B cell (primary cell): ENCODE results near the gene PRKAR1A. TPM values are rescaled to one million over a fixed set of nuclear protein-coding genes. Genes with fewer than 3 reads are reported as not detected.

Experiments
- ATAC-seq: fragments of 200-7000 bp; cut with Tn5 transposase; one replicate; pipeline ENCODE4 v1.10.0; 2021; ENCODE audit warnings: low read depth, mild to moderate bottlenecking, moderate number of reproducible peaks, moderate library complexity
- CTCF ChIA-PET: fragments of 350-600 bp; sonication (Branson Sonifier 250); formaldehyde crosslinking; loops from one replicate; lab custom pipeline; 2021; ENCODE audit warnings: antibody characterized with exemption, inconsistent platforms; lab: Charles Lee
- POLR2A ChIA-PET: fragments of 350-600 bp; sonication (Branson Sonifier 250); formaldehyde crosslinking; loops from one replicate; lab custom pipeline; 2021; ENCODE audit warnings: antibody characterized with exemption; lab: Charles Lee
- DNase-seq: peaks from one replicate; pipeline ENCODE4 v3.0.0; 2013
- H2AFZ ChIP-seq: 2 replicates; pipeline ENCODE4 v1.6.1; 2012; ENCODE audit warnings: mild to moderate bottlenecking, low read depth, low read length; ENCODE audit not compliant: insufficient read depth, poor library complexity, severe bottlenecking
- H3K27ac ChIP-seq, 2 donors: 1 replicate in 1 of 2; 2 replicates in 1 of 2; pipeline ENCODE4 v1.5.1; 2012 to 2013; ENCODE audit warnings: low read length in 2 of 2, mild to moderate bottlenecking in 2 of 2, moderate library complexity in 1 of 2
- H3K27me3 ChIP-seq, 4 experiments: fragments of 200-600 bp in 1 of 4; sonication (generic) in 1 of 4; replicated peaks in 1 of 4; 1 replicate in 2 of 4; 2 replicates in 2 of 4; pipeline versions ENCODE4 v1.6.1 to v1.7.0; 2013 to 2016; ENCODE audit warnings: low read length in 3 of 4, mild to moderate bottlenecking in 2 of 4, mixed read lengths in 1 of 4, moderate library complexity in 1 of 4; ENCODE audit not compliant: insufficient read depth in 4 of 4, control insufficient read depth in 3 of 4; ENCODE audit errors: control extremely low read depth in 1 of 4
- H3K36me3 ChIP-seq, 2 experiments: replicated peaks in 1 of 2; 1 replicate in 1 of 2; 2 replicates in 1 of 2; pipeline versions ENCODE4 v1.6.1 to v1.7.1; 2013; ENCODE audit warnings: low read length in 1 of 2; ENCODE audit not compliant: insufficient read depth in 2 of 2, control insufficient read depth in 1 of 2; ENCODE audit errors: control extremely low read depth in 1 of 2, extremely low read depth in 1 of 2
- H3K4me1 ChIP-seq, 2 donors: fragments of 200-600 bp in 1 of 2; sonication (generic) in 1 of 2; 1 replicate in 1 of 2; 2 replicates in 1 of 2; pipeline versions ENCODE4 v1.5.1 to v1.6.1; 2013 to 2017; ENCODE audit warnings: low read length in 2 of 2; ENCODE audit not compliant: control insufficient read depth in 2 of 2, insufficient read depth in 2 of 2
- H3K4me2 ChIP-seq: replicated peaks from 2 replicates; pipeline ENCODE3; 2012; ENCODE audit warnings: mild to moderate bottlenecking, low read depth, low read length; ENCODE audit not compliant: poor library complexity, severe bottlenecking
- H3K4me3 ChIP-seq, 5 experiments: fragments of 200-600 bp in 1 of 5; sonication (generic) in 1 of 5; 1 replicate in 3 of 5; 2 replicates in 2 of 5; pipeline versions ENCODE4 v1.5.1 to v1.7.0; 2011 to 2016; ENCODE audit warnings: low read length in 4 of 5, mild to moderate bottlenecking in 4 of 5, low read depth in 2 of 5, control low read depth in 1 of 5, moderate library complexity in 1 of 5; ENCODE audit not compliant: insufficient read depth in 1 of 5; ENCODE audit errors: control extremely low read depth in 1 of 5, extremely low read depth in 1 of 5
- H3K79me2 ChIP-seq: fragments of 200-600 bp; sonication (generic); one replicate; pipeline ENCODE4 v1.6.0; 2016; ENCODE audit warnings: low read length; ENCODE audit not compliant: control insufficient read depth, insufficient read depth
- H3K9ac ChIP-seq: fragments of 200-600 bp; sonication (generic); 2 replicates; pipeline ENCODE4 v1.6.1; 2017; ENCODE audit warnings: mild to moderate bottlenecking, low read length, moderate library complexity
- H3K9me3 ChIP-seq, 3 donors: one replicate each; pipeline versions ENCODE4 v1.6.1 to v1.7.1; 2013; ENCODE audit warnings: low read length in 2 of 3; ENCODE audit not compliant: control insufficient read depth in 2 of 3, insufficient read depth in 1 of 3; ENCODE audit errors: control extremely low read depth in 1 of 3
- H4K20me1 ChIP-seq: 2 replicates; pipeline ENCODE4 v1.6.0; 2012; ENCODE audit warnings: mild to moderate bottlenecking, low read length; ENCODE audit not compliant: insufficient read depth, control insufficient read depth, poor library complexity, severe bottlenecking
- H3K27ac Mint-ChIP-seq: one replicate; pipeline ENCODE4 v1.8.0; 2021; ENCODE audit warnings: mixed read lengths
- H3K27me3 Mint-ChIP-seq: one replicate; pipeline ENCODE4 v1.8.0; 2021; ENCODE audit warnings: mixed read lengths
- H3K4me1 Mint-ChIP-seq: one replicate; pipeline ENCODE4 v1.8.0; 2021; ENCODE audit warnings: mixed read lengths
- H3K4me3 Mint-ChIP-seq: one replicate; pipeline ENCODE4 v1.8.0; 2021; ENCODE audit warnings: mixed read lengths
- H3K9me3 Mint-ChIP-seq: one replicate; pipeline ENCODE4 v1.8.0; 2022; ENCODE audit warnings: mixed read lengths; ENCODE audit not compliant: insufficient read depth
- EZH2 ChIP-seq: IDR thresholded peaks from 2 replicates; pipeline ENCODE4 v1.6.1; 2012; ENCODE audit warnings: borderline replicate concordance, low read depth, mild to moderate bottlenecking, moderate library complexity, low read length; ENCODE audit not compliant: insufficient read depth, poor library complexity, severe bottlenecking
- WGBS: methylation state at CpG from one replicate; pipeline ENCODE4 v1.1.5; 2013; ENCODE audit warnings: missing lambda C conversion rate; ENCODE audit not compliant: insufficient coverage; 5-methylcytosine and 5-hydroxymethylcytosine counted together
- intact Hi-C: fragments of 100-400 bp; cut with micrococcal nuclease; formaldehyde crosslinking; loops from one replicate; pipeline ENCODE4 v1.10.0; 2022
- polyA plus RNA-seq: library from polyadenylated mRNA; depleted of rRNA; stranded (reverse); fragments of >200 nt; gene quantifications from 2 replicates; pipeline ENCODE4 v1.2.3, GENCODE V29; 2012
- total RNA-seq, 2 donors: library from RNA; stranded (reverse); fragments of 120-200 nt in 1 of 2; gene quantifications; 1 replicate in 1 of 2; 2 replicates in 1 of 2; pipeline versions ENCODE4 v1.2.3 to v1.2.4, GENCODE V29; 2013 to 2022
- TF ChIP-seq, protein P1 (sequence below): fragments of 200-600 bp; IDR thresholded peaks from one replicate; pipeline ENCODE4 v1.8.0; 2022; ENCODE audit warnings: antibody characterized with exemption, mild to moderate bottlenecking

The PRKAR1A gene
- total and polyA plus RNA-seq, 2 donors (not counting 1 experiment from before 2014, with no cell fraction given), result 63.1 to 296 TPM

GRCh38 chr17:68592682-68593641 is 80.7 kb downstream of the PRKAR1A start:
- intact Hi-C loops, result no loop called here
- H3K4me2 ChIP-seq, result no peak overlapping the region
- no peaks in the 10 kb centered on the region for H3K79me2 ChIP-seq
- H3K27ac ChIP-seq, result no peak overlapping the region
- no peak overlapping the region for H2AFZ ChIP-seq
- 85% methylated on average over 2 of the region's 3 CpGs for WGBS
- H3K27me3 Mint-ChIP-seq, result peaks cover 49% of the 10 kb centered on the region
- H3K4me3 Mint-ChIP-seq, result no peak overlapping the region
- H3K4me1 ChIP-seq, result no peaks in the 10 kb centered on the region
- peaks cover 0 to 4% (median 0%) of the 10 kb centered on the region in 3 donors for H3K9me3 ChIP-seq
- DNase-seq (no peak), ATAC-seq (no peak)
- H3K27me3 ChIP-seq, result peaks cover 0 to 15% (median 4%) of the 10 kb centered on the region in 4 experiments
- H3K27ac Mint-ChIP-seq, result no peak overlapping the region
- no peak overlapping the region for H3K9ac ChIP-seq
- CTCF ChIA-PET, result no interaction called here
- POLR2A ChIA-PET, result no interaction called here
- H3K4me3 ChIP-seq, result no peak overlapping the region
- no peaks in the 10 kb centered on the region for H3K36me3 ChIP-seq
- TF ChIP-seq EZH2, result no peak
- TF ChIP-seq, protein P1, sequence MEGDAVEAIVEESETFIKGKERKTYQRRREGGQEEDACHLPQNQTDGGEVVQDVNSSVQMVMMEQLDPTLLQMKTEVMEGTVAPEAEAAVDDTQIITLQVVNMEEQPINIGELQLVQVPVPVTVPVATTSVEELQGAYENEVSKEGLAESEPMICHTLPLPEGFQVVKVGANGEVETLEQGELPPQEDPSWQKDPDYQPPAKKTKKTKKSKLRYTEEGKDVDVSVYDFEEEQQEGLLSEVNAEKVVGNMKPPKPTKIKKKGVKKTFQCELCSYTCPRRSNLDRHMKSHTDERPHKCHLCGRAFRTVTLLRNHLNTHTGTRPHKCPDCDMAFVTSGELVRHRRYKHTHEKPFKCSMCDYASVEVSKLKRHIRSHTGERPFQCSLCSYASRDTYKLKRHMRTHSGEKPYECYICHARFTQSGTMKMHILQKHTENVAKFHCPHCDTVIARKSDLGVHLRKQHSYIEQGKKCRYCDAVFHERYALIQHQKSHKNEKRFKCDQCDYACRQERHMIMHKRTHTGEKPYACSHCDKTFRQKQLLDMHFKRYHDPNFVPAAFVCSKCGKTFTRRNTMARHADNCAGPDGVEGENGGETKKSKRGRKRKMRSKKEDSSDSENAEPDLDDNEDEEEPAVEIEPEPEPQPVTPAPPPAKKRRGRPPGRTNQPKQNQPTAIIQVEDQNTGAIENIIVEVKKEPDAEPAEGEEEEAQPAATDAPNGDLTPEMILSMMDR, result no peak
- no peaks in the 10 kb centered on the region for H3K4me1 Mint-ChIP-seq
- H3K9me3 Mint-ChIP-seq, result no peaks in the 10 kb centered on the region
- H4K20me1 ChIP-seq, result no peaks in the 10 kb centered on the region

DNA sequence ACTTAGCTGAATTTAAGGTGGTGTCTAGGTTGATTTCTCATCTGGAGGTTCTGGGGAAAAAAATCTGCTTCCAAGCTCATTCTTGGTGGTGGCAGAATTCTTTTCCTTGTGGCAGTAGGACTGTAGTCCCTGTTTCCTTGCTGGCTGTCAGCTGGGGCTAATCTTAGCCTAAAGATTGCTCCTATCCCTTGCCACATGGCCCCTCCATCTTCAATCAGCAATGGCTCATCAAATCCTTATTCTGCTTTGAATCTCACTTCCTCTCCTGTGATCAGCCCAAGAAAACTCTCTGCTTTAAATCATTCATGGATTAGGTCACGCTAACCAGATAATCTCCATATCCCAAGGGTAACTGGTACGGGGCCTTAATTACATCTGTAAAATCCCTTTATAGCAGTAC is 82.3 kb downstream of the PRKAR1A start:
- Mint-ChIP-seq H3K4me1 (peaks cover 3% of the 10 kb centered on the region), H3K9me3 (no peaks in the 10 kb centered on the region), H3K27me3 (peaks cover 55% of the 10 kb centered on the region), H3K27ac (no peak overlapping the region), H3K4me3 (no peak overlapping the region)
- Histone ChIP-seq H4K20me1 (no peaks in the 10 kb centered on the region), H3K36me3 (no peaks in the 10 kb centered on the region), H3K27ac (no peak overlapping the region), H3K79me2 (no peaks in the 10 kb centered on the region), H3K4me3 (no peak overlapping the region), H3K27me3 (peaks cover 0 to 31% (median 14%) of the 10 kb centered on the region in 4 experiments), H3K9me3 (no peaks in the 10 kb centered on the region), H2AFZ (no peak overlapping the region), H3K4me1 (peaks cover under 1 to 2% of the 10 kb centered on the region in 2 donors), H3K9ac (no peak overlapping the region), H3K4me2 (no peak overlapping the region)
- TF ChIP-seq EZH2, result no peak
- TF ChIP-seq, protein P1, result no peak
- POLR2A ChIA-PET, result no interaction called here
- no peak for ATAC-seq
- CTCF ChIA-PET, result no interaction called here
- intact Hi-C loops, result no loop called here
- no peak for DNase-seq
- no CpG with 5 or more reads among the region's 2 CpGs for WGBS
